GM18519 (cell line): Measurements from ENCODE around the gene MTCH1.

Source experiments
- ATAC-seq: cut with Tn5 transposase; IDR thresholded peaks from one replicate; pipeline ENCODE4 v1.9.1; 2021; ENCODE audit warnings: mild to moderate bottlenecking, moderate library complexity; ENCODE audit not compliant: unreplicated experiment, low FRiP score

MTCH1 gene

DNA sequence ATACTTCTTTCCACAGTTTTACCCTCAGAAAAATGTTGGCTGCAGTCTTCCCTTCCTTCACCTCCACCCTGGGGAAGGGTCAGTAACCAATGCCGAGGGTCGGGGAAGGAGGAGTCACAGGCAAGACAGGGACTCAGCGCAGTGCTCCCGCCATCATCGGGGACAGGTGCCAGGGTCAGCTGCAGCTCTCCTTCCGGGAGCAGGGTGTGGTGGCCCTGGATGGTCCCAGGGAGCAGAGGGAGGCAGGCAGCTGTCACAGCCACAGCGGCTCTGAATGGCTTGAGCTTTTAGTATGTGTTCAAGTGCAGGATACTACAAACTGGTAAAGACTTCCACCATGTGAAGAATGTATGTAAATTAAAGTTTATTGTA, 57.5 kb downstream of the MTCH1 start:
- ATAC-seq, result no peak

DNA sequence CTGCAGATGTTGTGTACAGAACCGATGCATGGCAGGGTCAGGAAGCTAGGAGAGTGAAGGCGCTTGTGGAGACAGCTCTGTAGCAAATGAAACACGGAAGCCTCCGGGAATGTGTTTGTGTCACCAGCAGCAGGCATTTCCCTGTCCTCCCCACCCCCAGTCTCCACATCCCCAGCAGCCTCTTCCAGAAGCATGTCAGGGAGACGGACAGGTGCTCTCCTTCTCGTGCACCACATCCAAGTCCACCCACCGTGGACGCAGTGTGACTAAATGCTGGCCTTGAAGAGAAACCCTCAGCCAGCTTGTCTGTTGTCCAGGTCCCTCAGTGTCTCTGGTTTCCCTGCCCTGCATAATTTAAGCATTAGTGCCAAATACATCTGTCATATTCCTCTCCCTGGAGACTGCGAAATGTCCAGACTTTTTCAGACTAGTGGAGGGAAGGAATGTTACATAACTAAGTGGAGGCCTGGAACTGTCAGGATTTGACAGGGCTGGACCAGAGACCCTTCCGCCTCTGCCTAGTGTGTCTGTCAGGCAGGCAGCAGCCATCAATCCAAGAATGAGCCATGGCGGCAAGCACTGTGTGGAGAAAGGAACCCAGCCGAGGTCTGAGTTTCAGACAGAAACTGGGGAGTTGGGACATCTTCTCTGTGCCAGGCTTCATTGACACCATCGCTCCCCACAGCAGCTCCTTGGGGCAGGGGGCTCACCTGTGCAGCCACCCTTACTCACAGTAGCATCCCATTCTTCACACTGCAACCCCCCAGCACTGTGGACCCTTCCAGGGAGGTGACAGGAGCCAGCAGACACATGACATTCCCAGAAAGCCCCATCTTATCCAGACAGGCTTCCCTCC, 58.1 kb downstream of the MTCH1 start:
- ATAC-seq, result no peak

DNA sequence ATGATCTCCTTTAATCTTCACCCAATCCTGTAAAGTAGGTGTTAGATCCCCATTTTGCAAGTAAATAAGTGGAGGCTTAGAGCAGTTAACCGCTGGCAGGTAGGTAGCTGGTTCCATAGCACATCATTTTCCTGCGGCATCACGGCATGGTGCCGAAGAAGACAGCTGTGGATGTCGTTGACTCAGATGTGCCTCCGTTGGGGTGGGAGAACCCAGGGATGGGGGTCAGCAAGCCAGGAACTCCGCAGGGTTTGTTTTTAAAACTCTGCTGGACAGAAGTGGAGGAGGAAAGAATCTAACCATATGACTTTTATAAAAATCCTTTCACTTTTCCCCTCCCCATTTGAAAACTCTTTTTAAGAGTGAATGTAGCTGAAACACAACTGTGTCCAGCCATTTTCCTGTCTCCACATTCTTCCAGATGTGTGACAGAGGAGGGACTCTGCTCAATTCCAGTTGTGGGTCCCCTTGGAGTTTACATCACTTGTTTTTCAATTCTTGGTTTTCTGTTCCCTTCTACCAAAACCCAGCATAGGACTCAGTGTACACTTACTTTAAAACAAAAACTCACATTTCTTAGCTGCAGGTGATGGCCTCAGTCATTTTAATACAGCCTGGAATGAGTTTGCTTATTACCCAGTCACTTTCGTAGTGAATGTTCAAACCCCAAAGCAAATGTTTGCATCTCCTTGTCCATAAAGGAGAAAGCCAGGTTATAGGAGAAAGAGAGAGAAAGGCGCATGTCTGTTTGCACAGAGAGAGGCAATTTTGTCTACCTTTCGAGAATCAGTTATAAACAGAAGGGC, 59.1 kb downstream of the MTCH1 start:
- no peak for ATAC-seq

DNA sequence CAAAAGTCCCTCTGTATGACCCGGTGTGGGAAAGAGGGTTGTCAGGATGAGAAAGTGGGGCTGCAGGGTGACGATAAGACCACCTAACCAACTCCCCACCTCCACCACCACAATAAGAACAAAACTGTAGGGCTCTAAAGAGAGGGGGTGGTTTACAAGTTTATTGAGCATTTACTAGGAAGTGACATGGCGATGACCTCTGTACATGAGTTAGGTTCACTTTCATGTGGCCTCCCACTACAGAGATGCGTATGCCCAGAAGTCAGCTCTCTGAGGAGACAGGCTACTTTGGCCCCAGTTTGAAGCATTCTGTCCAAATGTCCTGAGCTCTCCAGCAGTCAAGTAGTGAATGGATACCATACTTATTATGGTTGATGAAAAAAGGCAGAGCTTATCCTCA, 60.2 kb downstream of the MTCH1 start:
- ATAC-seq, result no peak

DNA sequence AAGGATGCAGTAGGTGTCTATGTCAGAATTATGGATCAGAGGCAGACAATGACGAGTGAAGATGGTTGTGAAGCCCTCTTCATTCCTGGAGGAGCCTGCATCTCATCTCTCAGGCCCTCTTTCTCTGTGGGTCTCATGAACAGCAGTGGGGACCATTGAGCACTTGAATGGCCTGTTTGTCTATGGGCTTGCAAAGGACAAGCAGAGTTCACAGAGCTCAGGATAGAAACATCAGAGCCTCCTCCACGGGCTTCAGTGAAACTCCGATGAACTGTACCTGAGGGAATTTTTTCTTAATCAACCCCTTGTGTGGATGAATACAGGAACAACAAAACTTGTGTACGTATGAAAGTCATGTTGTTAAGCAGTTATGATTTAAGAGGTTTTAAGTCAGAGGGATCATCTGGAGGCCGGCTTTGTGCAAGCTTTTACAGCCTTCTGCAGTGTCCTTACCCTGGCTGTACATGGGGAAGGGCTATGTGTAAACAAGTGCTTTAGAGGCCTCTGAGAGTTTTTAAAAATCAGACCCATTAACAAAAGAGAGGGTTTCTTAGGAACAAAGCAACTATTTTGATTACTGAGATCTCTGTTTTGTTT, 61.1 kb downstream of the MTCH1 start:
- no peak for ATAC-seq

DNA sequence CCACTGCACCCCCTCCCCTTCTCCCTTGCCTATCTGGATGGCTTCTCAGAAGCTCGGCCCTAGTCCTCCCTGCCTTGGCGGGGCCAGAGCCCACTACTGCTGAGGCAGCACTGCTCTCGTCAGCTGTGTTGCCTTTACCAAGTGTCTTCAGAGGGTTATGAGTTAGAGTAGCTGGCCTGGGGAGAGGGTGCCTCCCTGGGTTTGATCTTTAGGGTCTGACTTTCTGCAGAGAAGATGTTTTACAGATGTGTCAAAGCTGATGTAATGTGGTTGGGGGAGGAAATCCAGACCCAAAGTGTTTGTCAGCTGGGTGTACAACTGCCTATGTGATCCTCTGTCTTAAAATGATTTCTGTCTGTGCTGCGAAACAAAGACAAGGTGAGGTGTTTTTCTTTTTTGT, 61.9 kb downstream of the MTCH1 start:
- ATAC-seq, result no peak

DNA sequence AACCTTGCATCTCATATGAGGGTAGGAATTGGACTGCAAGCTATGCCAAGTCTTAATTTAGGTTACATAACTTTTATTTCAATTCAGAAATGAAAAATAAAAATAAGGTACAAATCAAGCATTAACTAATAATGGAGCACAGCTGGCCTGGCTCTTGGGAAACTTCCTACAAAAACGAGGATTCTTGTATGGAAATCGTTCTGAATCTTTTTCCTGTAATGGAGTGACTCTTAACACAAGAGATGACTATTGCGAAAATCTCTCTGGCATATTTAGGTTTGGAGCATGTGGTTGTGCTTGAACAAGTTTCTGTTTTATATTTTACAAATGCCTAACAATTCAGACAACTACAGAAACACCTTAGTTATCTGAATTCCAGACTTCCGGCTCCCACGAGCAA, 65.5 kb downstream of the MTCH1 start:
- no peak for ATAC-seq

DNA sequence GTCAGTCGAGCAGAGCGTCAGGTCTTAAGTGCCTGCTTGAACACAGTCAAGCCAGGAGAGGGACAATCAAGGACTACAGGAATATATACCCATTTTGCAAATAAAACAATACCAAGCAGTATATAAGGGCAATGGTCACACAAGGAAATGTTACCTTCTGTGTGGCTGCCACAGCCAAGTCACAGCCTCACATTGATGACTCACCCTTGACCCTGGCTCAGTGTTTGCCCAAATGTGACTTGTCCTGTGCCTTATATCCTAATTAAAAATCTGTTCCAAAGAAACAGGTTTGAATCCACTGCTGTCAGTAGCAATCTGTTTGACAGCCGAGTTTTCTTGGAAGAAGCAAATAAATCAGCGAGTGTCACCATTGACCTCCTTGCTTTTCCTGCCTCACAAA, 65.9 kb downstream of the MTCH1 start:
- no peak for ATAC-seq
